22Rv1 (cell line): ENCODE results near the gene JARID2.

Experiments used
- H3K27ac ChIP-seq: fragments of 450-650 bp; 2 replicates; pipeline ENCODE4 v1.5.1; 2017
- ZFX ChIP-seq: fragments of 450-650 bp; IDR thresholded peaks from 2 replicates; pipeline ENCODE4 v1.6.1; 2017; ENCODE audit warnings: antibody characterized with exemption, borderline replicate concordance
- TF ChIP-seq, protein P1 (sequence below): fragments of 450-650 bp; IDR thresholded peaks from 2 replicates; pipeline ENCODE4 v1.5.1; 2017; ENCODE audit warnings: mild to moderate bottlenecking

JARID2 gene

DNA sequence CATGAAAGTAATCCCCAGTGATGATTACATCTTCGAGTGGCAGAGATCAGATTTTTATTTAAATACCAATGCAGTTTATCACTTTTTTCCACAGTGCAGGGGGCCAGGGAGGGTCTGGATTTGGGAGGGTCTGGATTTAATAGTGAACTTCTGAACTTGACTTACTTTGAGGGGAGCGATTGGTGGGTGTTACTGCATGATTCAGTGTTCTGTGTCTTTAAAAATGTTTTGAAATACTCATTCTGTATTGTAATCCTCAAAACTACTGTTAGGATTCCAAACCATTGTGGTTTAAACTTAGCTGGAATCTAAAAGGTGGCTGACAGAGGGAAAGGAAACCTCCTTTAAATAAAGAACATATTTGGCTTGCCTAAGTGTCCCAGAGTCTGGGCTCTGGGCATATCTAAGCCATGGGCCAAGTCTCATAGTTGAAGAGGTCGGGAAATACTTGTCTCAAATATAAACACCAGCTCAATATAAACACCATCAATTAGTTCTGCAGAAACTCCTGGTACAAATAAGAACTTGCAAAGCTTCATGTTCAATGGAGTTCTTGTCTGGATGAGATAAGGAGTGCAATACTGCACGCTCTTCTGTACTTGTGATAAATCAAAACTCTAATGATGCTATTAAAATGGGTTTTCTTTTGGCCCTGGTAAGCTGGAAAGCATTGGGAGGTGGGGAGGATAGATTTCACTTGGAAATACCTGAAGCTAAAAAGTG, 14.4 kb downstream of the JARID2 start:
- H3K27ac ChIP-seq = no peak overlapping the region
- TF ChIP-seq, protein P1, sequence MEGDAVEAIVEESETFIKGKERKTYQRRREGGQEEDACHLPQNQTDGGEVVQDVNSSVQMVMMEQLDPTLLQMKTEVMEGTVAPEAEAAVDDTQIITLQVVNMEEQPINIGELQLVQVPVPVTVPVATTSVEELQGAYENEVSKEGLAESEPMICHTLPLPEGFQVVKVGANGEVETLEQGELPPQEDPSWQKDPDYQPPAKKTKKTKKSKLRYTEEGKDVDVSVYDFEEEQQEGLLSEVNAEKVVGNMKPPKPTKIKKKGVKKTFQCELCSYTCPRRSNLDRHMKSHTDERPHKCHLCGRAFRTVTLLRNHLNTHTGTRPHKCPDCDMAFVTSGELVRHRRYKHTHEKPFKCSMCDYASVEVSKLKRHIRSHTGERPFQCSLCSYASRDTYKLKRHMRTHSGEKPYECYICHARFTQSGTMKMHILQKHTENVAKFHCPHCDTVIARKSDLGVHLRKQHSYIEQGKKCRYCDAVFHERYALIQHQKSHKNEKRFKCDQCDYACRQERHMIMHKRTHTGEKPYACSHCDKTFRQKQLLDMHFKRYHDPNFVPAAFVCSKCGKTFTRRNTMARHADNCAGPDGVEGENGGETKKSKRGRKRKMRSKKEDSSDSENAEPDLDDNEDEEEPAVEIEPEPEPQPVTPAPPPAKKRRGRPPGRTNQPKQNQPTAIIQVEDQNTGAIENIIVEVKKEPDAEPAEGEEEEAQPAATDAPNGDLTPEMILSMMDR = no peak
- no peak for TF ChIP-seq ZFX

DNA sequence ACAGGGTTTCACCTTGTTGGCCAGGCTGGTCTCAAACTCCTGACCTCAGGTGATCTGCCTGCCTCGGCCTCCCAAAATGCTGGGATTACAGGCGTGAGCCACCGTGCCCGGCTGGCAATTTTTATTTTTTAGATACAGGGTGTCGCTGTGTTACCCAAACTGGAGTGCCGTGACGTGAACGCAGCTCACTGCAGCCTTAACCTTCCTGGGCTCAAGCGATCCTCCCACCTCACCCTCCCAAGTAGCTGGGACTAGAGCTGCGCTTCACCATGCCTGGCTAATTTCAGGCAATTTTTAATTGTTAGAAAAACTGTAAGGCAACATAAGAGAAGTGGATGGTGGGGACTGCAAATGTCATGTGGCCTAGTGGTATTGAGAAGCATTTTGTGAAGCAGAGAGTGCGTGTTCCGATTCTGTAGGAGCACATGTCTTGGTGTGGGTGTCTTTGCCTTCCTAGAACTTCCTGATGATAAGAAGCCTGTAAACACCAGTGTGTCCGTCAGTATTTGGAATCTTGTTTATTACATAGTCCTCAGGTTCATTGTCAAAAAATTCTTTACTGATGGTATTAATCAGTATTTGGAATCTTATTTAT, 18.0 kb downstream of the JARID2 start:
- no peak for TF ChIP-seq ZFX
- no peak overlapping the region for H3K27ac ChIP-seq

- H3K27ac ChIP-seq = no peak overlapping the region
- TF ChIP-seq ZFX = no peak
Observed at GRCh38 chr6:15264412-15264811, 18.5 kb downstream of the JARID2 start.

DNA sequence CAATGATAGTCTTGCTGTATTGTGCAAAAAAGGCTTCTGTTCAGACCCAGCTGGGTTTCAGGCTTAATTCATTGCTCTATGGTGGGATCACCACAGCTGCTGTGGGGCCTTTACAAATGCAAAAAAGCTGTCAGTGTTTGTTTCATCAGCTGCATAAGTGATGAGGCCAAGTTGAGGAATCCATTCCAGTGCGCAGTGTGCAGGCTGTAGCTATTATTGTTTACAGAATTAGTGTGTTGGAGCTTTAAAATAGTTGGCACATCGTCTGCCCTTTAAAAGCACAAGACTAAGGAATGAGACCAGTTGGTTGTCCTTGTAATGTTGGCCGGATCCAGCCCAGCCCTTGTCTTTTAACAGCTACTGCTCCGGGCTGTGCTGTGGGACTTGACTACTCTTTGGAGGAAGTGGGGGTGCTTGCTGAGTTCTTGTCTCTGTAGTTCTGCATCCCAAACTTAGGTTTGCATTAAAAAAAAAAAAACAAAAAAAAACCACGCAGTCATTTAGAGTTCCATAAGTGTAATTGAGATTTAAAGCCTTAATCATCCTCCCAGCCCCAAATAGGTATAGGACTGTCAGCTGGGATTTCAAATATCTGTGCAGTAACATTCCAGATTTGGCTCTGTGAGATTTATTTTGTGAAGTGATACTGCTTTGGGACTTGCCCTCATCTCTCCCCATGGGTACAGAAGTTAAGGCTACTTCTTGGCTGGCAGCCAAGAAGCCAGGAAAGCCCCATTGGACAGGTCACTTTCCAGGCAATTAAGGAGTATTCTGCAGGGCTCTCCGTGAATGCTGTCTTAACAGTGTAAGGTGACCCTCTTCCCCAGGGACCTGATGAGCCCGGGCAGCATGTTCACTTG, 19.3 kb downstream of the JARID2 start:
- TF ChIP-seq ZFX = no peak
- TF ChIP-seq, protein P1 = no peak
- no peak overlapping the region for H3K27ac ChIP-seq

GRCh38 chr6:15265787-15266186, 19.9 kb downstream of the JARID2 start:
- H3K27ac ChIP-seq = no peak overlapping the region
- no peak for TF ChIP-seq ZFX
- TF ChIP-seq, protein P1 = no peak

DNA sequence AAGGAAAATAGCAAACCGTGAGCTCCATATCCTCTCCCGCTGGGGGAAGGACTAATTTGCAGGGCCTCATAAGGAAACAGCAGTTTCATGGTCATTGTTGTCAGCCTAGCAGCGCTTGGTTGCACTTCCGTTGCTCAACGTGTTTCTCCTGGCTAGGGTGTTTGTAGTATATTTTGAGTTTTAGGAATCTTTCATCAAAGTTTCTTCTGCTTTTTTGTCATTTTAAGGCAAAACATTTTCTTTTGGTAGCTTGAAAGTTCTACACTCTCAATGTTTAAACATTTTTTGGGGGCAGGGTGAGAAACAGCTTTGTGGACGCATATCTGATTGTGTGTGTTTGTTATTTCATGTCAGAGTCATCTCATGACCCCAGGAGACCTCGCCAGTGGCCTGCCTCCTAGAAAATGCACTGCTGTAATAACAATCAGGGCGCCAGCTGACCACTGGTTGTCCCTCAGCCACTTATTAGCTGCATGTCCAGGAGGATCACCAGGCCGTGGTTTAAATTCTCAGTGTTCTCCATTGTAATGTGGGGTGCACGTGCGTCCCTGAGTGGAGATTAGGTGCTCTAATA, 20.6 kb downstream of the JARID2 start:
- no peak for TF ChIP-seq ZFX
- TF ChIP-seq, protein P1 = no peak
- no peak overlapping the region for H3K27ac ChIP-seq

DNA sequence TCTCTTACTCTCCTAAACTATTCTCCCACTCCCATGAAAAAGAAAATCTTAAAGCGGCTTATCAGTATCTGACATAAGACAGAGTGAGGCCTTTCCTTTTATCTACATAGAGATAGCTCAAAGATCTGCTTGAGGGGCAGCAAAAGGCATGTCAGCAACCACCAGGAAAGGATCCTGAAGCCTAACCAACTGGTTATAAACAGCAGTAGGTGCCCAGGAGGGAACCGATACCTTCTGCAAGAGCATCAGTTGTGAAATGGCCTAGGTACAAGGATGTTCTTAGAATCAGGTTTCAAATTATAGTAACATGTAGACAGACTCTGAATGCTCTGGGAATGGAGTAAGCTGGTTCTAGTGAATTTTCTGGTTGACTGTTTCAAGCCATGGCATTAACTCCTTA, 21.4 kb downstream of the JARID2 start:
- no peak overlapping the region for H3K27ac ChIP-seq
- no peak for TF ChIP-seq ZFX
- TF ChIP-seq, protein P1 = no peak
